Measurements from ENCODE around the gene SLC25A1.

GRCh38 chr22:19150482-19151328, 27.8 kb downstream of the SLC25A1 start:
- TF ChIP-seq POLR2AphosphoS5 (IDR thresholded peaks at IDR 0.05) (no peak), CTCF (IDR thresholded peaks at IDR 0.05) (no peak)

All from suprapubic skin (tissue), 3 donors.